Cardiac muscle cell (in vitro differentiated cells and primary cell): Measurements from ENCODE around the gene SUFU. TPM values are rescaled to one million over a fixed set of nuclear protein-coding genes. Genes with fewer than 3 reads are reported as not detected.

Source experiments
- DNase-seq, 2 donors: peaks; one replicate each; pipeline versions ENCODE4 v3.0.0 to v3.0.0-alpha.2; 2010 to 2017; ENCODE audit warnings: low read depth in 1 of 2, low spot score in 1 of 2
- H3K27ac ChIP-seq: fragments of 200-600 bp; sonication (generic); 2 replicates; pipeline ENCODE4 v1.5.1; 2016
- H3K27me3 ChIP-seq: fragments of 200-600 bp; sonication (generic); 2 replicates; pipeline ENCODE4 v1.6.0; 2016; ENCODE audit warnings: control low read depth
- H3K36me3 ChIP-seq: fragments of 200-600 bp; sonication (generic); 2 replicates; pipeline ENCODE4 v1.5.1; 2016; ENCODE audit warnings: control low read depth
- H3K4me1 ChIP-seq: fragments of 200-600 bp; sonication (generic); 2 replicates; pipeline ENCODE4 v1.8.1; 2017; ENCODE audit warnings: low read depth, mild to moderate bottlenecking, mixed run types
- H3K4me3 ChIP-seq: fragments of 200-600 bp; sonication (generic); 2 replicates; pipeline ENCODE4 v1.5.1; 2016; ENCODE audit warnings: mild to moderate bottlenecking
- H3K9me3 ChIP-seq: fragments of 200-600 bp; sonication (generic); 2 replicates; pipeline ENCODE4 v1.5.1; 2017; ENCODE audit warnings: low read depth, mild to moderate bottlenecking, control low read depth
- polyA plus RNA-seq: library from polyadenylated mRNA; unstranded; fragments of >200 nt; fragmentation: Nextera tagmentation; extraction: Ambion mirVana; gene quantifications from 2 replicates; pipeline ENCODE4 v1.2.1, GENCODE V29; 2016
- total RNA-seq: library from RNA; depleted of rRNA; stranded (reverse); fragments of >200 nt; gene quantifications from 2 replicates; pipeline ENCODE4 v1.2.3, GENCODE V29; 2016
- TF ChIP-seq, protein P1 (sequence below): IDR thresholded peaks from 2 replicates; pipeline ENCODE4 v1.5.1; 2012; ENCODE audit warnings: low read depth, mild to moderate bottlenecking, low read length

SUFU gene
- total and polyA plus RNA-seq, 2 experiments from 2014 or later, result 14.2 to 18.4 TPM

GRCh38 chr10:102565793-102566192, 62.0 kb downstream of the SUFU start:
- Histone ChIP-seq H3K9me3 (no peaks in the 10 kb centered on the region), H3K4me1 (peaks cover 5% of the 10 kb centered on the region), H3K36me3 (no peaks in the 10 kb centered on the region), H3K27ac (no peak overlapping the region), H3K4me3 (no peak overlapping the region), H3K27me3 (no peaks in the 10 kb centered on the region)
- TF ChIP-seq, protein P1, sequence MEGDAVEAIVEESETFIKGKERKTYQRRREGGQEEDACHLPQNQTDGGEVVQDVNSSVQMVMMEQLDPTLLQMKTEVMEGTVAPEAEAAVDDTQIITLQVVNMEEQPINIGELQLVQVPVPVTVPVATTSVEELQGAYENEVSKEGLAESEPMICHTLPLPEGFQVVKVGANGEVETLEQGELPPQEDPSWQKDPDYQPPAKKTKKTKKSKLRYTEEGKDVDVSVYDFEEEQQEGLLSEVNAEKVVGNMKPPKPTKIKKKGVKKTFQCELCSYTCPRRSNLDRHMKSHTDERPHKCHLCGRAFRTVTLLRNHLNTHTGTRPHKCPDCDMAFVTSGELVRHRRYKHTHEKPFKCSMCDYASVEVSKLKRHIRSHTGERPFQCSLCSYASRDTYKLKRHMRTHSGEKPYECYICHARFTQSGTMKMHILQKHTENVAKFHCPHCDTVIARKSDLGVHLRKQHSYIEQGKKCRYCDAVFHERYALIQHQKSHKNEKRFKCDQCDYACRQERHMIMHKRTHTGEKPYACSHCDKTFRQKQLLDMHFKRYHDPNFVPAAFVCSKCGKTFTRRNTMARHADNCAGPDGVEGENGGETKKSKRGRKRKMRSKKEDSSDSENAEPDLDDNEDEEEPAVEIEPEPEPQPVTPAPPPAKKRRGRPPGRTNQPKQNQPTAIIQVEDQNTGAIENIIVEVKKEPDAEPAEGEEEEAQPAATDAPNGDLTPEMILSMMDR, result no peak
- no peak for DNase-seq

- Histone ChIP-seq H3K27me3 (no peaks in the 10 kb centered on the region), H3K4me3 (no peak overlapping the region), H3K27ac (no peak overlapping the region)
Observed at GRCh38 chr10:102578782-102579181, 75.0 kb downstream of the SUFU start.

GRCh38 chr10:102579328-102579727, 75.6 kb downstream of the SUFU start:
- Histone ChIP-seq H3K4me3 (no peak overlapping the region), H3K9me3 (no peaks in the 10 kb centered on the region), H3K27ac (no peak overlapping the region), H3K27me3 (no peaks in the 10 kb centered on the region), H3K36me3 (no peaks in the 10 kb centered on the region), H3K4me1 (peaks cover 6% of the 10 kb centered on the region)
- TF ChIP-seq, protein P1, result no peak
- peak in 1 of 2 donors; percentile 45 for DNase-seq

More at GRCh38 chr10:102578782-102579181, 75.0 kb downstream of the SUFU start:
- TF ChIP-seq, protein P1, result no peak
- Histone ChIP-seq H3K9me3 (no peaks in the 10 kb centered on the region), H3K4me1 (peaks cover 9% of the 10 kb centered on the region), H3K36me3 (no peaks in the 10 kb centered on the region)
- DNase-seq, result no peak

GRCh38 chr10:102580230-102580629, 76.5 kb downstream of the SUFU start:
- TF ChIP-seq, protein P1, result no peak
- Histone ChIP-seq H3K27ac (no peak overlapping the region), H3K9me3 (no peaks in the 10 kb centered on the region), H3K4me3 (no peak overlapping the region), H3K4me1 (peaks cover 3% of the 10 kb centered on the region), H3K36me3 (no peaks in the 10 kb centered on the region), H3K27me3 (no peaks in the 10 kb centered on the region)
- peak in 1 of 2 donors; percentile 32 for DNase-seq

DNA sequence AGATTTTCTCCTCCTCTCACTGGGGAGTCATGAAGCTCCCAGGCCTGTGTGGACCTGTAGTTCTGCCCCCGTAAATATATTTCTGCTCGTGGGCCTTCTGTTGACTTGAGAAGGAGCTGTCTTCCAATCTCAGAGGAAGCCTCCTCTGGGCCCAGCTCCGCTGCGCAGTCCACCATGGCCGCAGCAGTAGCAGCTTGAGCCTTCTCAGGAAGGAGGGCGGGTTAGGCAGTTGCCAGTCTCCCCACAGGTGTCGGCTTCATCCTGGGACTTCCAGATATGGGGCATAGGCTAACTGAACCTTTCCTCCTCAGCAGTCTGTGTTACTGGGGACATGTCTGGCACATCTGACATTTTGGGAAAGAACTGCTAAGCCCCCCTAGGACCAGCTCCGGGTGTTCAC, 77.6 kb downstream of the SUFU start:
- TF ChIP-seq, protein P1, result no peak
- Histone ChIP-seq H3K36me3 (no peaks in the 10 kb centered on the region), H3K27me3 (no peaks in the 10 kb centered on the region), H3K27ac (peak overlapping the region; percentile 61), H3K4me1 (peaks cover 3% of the 10 kb centered on the region), H3K4me3 (no peak overlapping the region), H3K9me3 (no peaks in the 10 kb centered on the region)
- DNase-seq, result no peak
